ENCODE measurements around the gene SERPINB2.

GRCh38 chr18:63871836-63872235 lies 15.7 kb upstream of the SERPINB2 start:
- TF ChIP-seq CTCF (IDR thresholded peaks at IDR 0.05; ENCODE audit: low read length) (no peak), EZH2 (IDR thresholded peaks at IDR 0.05; ENCODE audit: borderline replicate concordance, low read length) (no peak)
